H1 (cell line): ENCODE data around the gene UBALD1. TPM values are rescaled to one million over a fixed set of nuclear protein-coding genes. Genes with fewer than 3 reads are reported as not detected.

Source experiments
- CTCF ChIA-PET: fragments of 300-600 bp; sonication (Branson Sonifier 250); formaldehyde crosslinking; loops from one replicate; lab custom pipeline; 2021; ENCODE audit not compliant: partially characterized antibody; lab: Charles Lee
- POLR2A ChIA-PET: fragments of 300-600 bp; sonication (Branson Sonifier 250); formaldehyde crosslinking; loops from one replicate; lab custom pipeline; 2021; ENCODE audit warnings: inconsistent platforms; ENCODE audit not compliant: partially characterized antibody; lab: Charles Lee
- DNase-seq, 2 experiments: peaks; one replicate each; pipeline versions ENCODE4 v3.0.0 to v3.0.0-alpha.2; 2010 to 2022; ENCODE audit warnings: low spot score in 2 of 2, low read depth in 1 of 2, mixed read lengths in 1 of 2
- FAIRE-seq: peaks from 2 replicates; lab custom pipeline; 2011; peaks lifted over from hg19 to GRCh38; lab: Jason Lieb, UNC
- H2AFZ ChIP-seq: 2 replicates; pipeline ENCODE4 v1.8.1; 2012; ENCODE audit warnings: low read length, inconsistent platforms
- H2AK5ac ChIP-seq: 2 replicates; pipeline ENCODE4 v1.6.1; 2013; ENCODE audit warnings: low read depth, low read length
- H2BK120ac ChIP-seq: replicated peaks from 2 replicates; pipeline ENCODE3; 2013; ENCODE audit warnings: low read depth, low read length, inconsistent platforms
- H2BK12ac ChIP-seq: 2 replicates; pipeline ENCODE4 v1.6.1; 2013; ENCODE audit warnings: low read depth, low read length
- H2BK15ac ChIP-seq: 2 replicates; pipeline ENCODE4 v1.6.1; 2013; ENCODE audit warnings: low read length
- H2BK20ac ChIP-seq: 2 replicates; pipeline ENCODE4 v1.6.1; 2013; ENCODE audit warnings: low read length
- H2BK5ac ChIP-seq: 2 replicates; pipeline ENCODE4 v1.6.1; 2013; ENCODE audit warnings: low read depth, low read length
- H3K14ac ChIP-seq: 2 replicates; pipeline ENCODE4 v1.6.1; 2013; ENCODE audit warnings: inconsistent platforms; ENCODE audit not compliant: insufficient read length
- H3K18ac ChIP-seq: 2 replicates; pipeline ENCODE4 v1.6.1; 2013; ENCODE audit warnings: low read length; ENCODE audit errors: extremely low read depth
- H3K23ac ChIP-seq: 2 replicates; pipeline ENCODE4 v1.6.1; 2013; ENCODE audit warnings: inconsistent platforms; ENCODE audit not compliant: insufficient read length
- H3K23me2 ChIP-seq: 2 replicates; pipeline ENCODE4 v1.6.1; 2013; ENCODE audit warnings: low read depth, low read length
- H3K27ac ChIP-seq: 2 replicates; pipeline ENCODE4 v1.6.1; 2011; ENCODE audit warnings: low read depth, low read length, inconsistent platforms
- H3K27me3 ChIP-seq, 4 experiments: replicated peaks in 1 of 4; 1 replicate in 1 of 4; 2 replicates in 3 of 4; pipeline versions ENCODE4 v1.6.1 to v1.8.1; 2011 to 2013; ENCODE audit warnings: low read length in 3 of 4, mild to moderate bottlenecking in 3 of 4, inconsistent platforms in 2 of 4, mixed read lengths in 2 of 4, moderate library complexity in 1 of 4; ENCODE audit not compliant: control insufficient read depth in 3 of 4, insufficient read depth in 3 of 4; ENCODE audit errors: extremely low read depth in 1 of 4
- H3K36me3 ChIP-seq, 4 experiments: 2 replicates each; pipeline versions ENCODE4 v1.6.1 to v1.8.1; 2011 to 2013; ENCODE audit warnings: mild to moderate bottlenecking in 4 of 4, low read length in 3 of 4, moderate library complexity in 2 of 4, control low read depth in 1 of 4, inconsistent platforms in 1 of 4; ENCODE audit not compliant: insufficient read depth in 4 of 4, control insufficient read depth in 2 of 4
- H3K4ac ChIP-seq: replicated peaks from 2 replicates; pipeline ENCODE3; 2013; ENCODE audit warnings: low read length, low read depth, mixed read lengths, inconsistent platforms; ENCODE audit not compliant: insufficient read length
- H3K4me1 ChIP-seq, 4 experiments: replicated peaks in 1 of 4; 1 replicate in 1 of 4; 2 replicates in 3 of 4; pipeline versions ENCODE4 v1.6.1 to v1.8.1; 2011 to 2013; ENCODE audit warnings: low read length in 3 of 4, inconsistent platforms in 2 of 4, mixed read lengths in 1 of 4; ENCODE audit not compliant: insufficient read depth in 4 of 4, control insufficient read depth in 3 of 4
- H3K4me2 ChIP-seq, 2 experiments: 2 replicates each; pipeline versions ENCODE4 v1.6.1 to v1.8.1; 2011 to 2013; ENCODE audit warnings: low read depth in 2 of 2, low read length in 2 of 2, control low read depth in 1 of 2, inconsistent platforms in 1 of 2, mild to moderate bottlenecking in 1 of 2; ENCODE audit not compliant: insufficient read depth in 1 of 2
- H3K4me3 ChIP-seq, 4 experiments: fragments of 200-600, 300-600 bp in 1 of 4; sonication (generic), shearing (Covaris generic), sonication (Bioruptor Twin) in 1 of 4; 2 replicates each; pipeline versions ENCODE4 v1.5.1 to v1.8.1; 2011 to 2016; ENCODE audit warnings: low read length in 4 of 4, low read depth in 3 of 4, control low read depth in 2 of 4, inconsistent platforms in 2 of 4, mild to moderate bottlenecking in 2 of 4, mixed read lengths in 1 of 4, moderate library complexity in 1 of 4; ENCODE audit not compliant: insufficient read depth in 2 of 4; ENCODE audit errors: extremely low read depth in 1 of 4
- H3K56ac ChIP-seq: replicated peaks from 2 replicates; pipeline ENCODE3; 2013; ENCODE audit warnings: low read depth, mild to moderate bottlenecking, mixed read lengths, low read length, inconsistent platforms; ENCODE audit not compliant: insufficient read length
- H3K79me1 ChIP-seq: 2 replicates; pipeline ENCODE4 v1.6.1; 2013; ENCODE audit warnings: low read depth, low read length, control low read depth
- H3K79me2 ChIP-seq, 2 experiments: 2 replicates each; pipeline versions ENCODE4 v1.6.1 to v1.8.1; 2012 to 2013; ENCODE audit warnings: low read length in 2 of 2, mild to moderate bottlenecking in 2 of 2, inconsistent platforms in 1 of 2; ENCODE audit not compliant: insufficient read depth in 2 of 2, control insufficient read depth in 1 of 2
- H3K9ac ChIP-seq, 4 experiments: replicated peaks in 1 of 4; 1 replicate in 1 of 4; 2 replicates in 3 of 4; pipeline versions ENCODE4 v1.6.1 to v1.8.1; 2011 to 2013; ENCODE audit warnings: low read depth in 3 of 4, low read length in 3 of 4, control low read depth in 2 of 4, mild to moderate bottlenecking in 2 of 4, moderate library complexity in 2 of 4, inconsistent platforms in 1 of 4; ENCODE audit errors: extremely low read depth in 1 of 4
- H3K9me3 ChIP-seq, 2 experiments: 2 replicates each; pipeline versions ENCODE4 v1.6.1 to v1.8.1; 2012 to 2013; ENCODE audit warnings: mild to moderate bottlenecking in 2 of 2, moderate library complexity in 2 of 2, control low read depth in 1 of 2, inconsistent platforms in 1 of 2, low read depth in 1 of 2, low read length in 1 of 2, mixed read lengths in 1 of 2; ENCODE audit not compliant: insufficient read depth in 2 of 2
- H4K20me1 ChIP-seq, 2 experiments: replicated peaks in 1 of 2; 2 replicates each; pipeline versions ENCODE3 to v1.8.1; 2011 to 2013; ENCODE audit warnings: inconsistent platforms in 2 of 2, low read length in 2 of 2, mild to moderate bottlenecking in 1 of 2; ENCODE audit not compliant: insufficient read depth in 2 of 2, control insufficient read depth in 1 of 2
- H4K5ac ChIP-seq: 2 replicates; pipeline ENCODE4 v1.6.1; 2013; ENCODE audit warnings: low read length, low read depth, mixed read lengths, inconsistent platforms; ENCODE audit not compliant: insufficient read length
- H4K8ac ChIP-seq: 2 replicates; pipeline ENCODE4 v1.8.0; 2013; ENCODE audit warnings: mild to moderate bottlenecking, moderate library complexity, low read length, inconsistent platforms; ENCODE audit not compliant: insufficient read depth; ENCODE audit errors: extremely low read depth
- H4K91ac ChIP-seq: replicated peaks from 2 replicates; pipeline ENCODE3; 2013; ENCODE audit warnings: low read length, mixed read lengths, inconsistent platforms; ENCODE audit not compliant: insufficient read length
- KDM5A ChIP-seq: fragments of 200-600 bp; IDR thresholded peaks from 2 replicates; pipeline ENCODE4 v1.7.1; 2012; ENCODE audit warnings: mild to moderate bottlenecking, low read length, inconsistent platforms, mixed read lengths
- MAX ChIP-seq: IDR thresholded peaks from 2 replicates; pipeline ENCODE4 v1.6.1; 2012; ENCODE audit warnings: inconsistent platforms
- RNF2 ChIP-seq: fragments of 200-900, 300-1000 bp; sonication (generic); IDR thresholded peaks from 2 replicates; pipeline ENCODE4 v1.7.1; 2016; ENCODE audit warnings: borderline replicate concordance, low read depth, mild to moderate bottlenecking, antibody characterized with exemption, low read length; ENCODE audit not compliant: poor library complexity, severe bottlenecking; ENCODE audit errors: missing control alignments
- TEAD4 ChIP-seq: IDR thresholded peaks from 2 replicates; pipeline ENCODE4 v1.6.1; 2012; ENCODE audit warnings: low read depth, low read length, inconsistent platforms, mixed read lengths
- YY1 ChIP-seq: IDR thresholded peaks from 2 replicates; pipeline ENCODE4 v1.6.1; 2011; ENCODE audit warnings: low read depth, mild to moderate bottlenecking, low read length
- WGBS, 2 experiments: shearing (Covaris generic) in 1 of 2; methylation state at CpG; one replicate each; pipeline versions ENCODE4 v1.1.6 to v1.1.7; 2013 to 2015; ENCODE audit warnings: low lambda C conversion rate in 2 of 2, mixed read lengths in 2 of 2, inconsistent platforms in 1 of 2, low coverage in 1 of 2, missing lambda C conversion rate in 1 of 2; ENCODE audit not compliant: insufficient replicate concordance in 2 of 2, insufficient coverage in 1 of 2, insufficient read length in 1 of 2; ENCODE audit errors: extremely low coverage in 1 of 2, missing lambda C conversion rate in 1 of 2; 5-methylcytosine and 5-hydroxymethylcytosine counted together
- polyA plus RNA-seq, 7 experiments: library from polyadenylated mRNA; depleted of rRNA in 3 of 7; stranded (reverse) in 5 of 7; unstranded in 2 of 7; fragments of >200 nt in 5 of 7; fragments of 200-250 nt in 2 of 7; gene quantifications; 1 replicate in 5 of 7; 2 replicates in 1 of 7; 4 replicates in 1 of 7; pipeline versions ENCODE4 v1.2.1 to v1.2.3, GENCODE V29; 2011 to 2013; ENCODE audit warnings: missing spikeins in 2 of 7, mixed read lengths in 2 of 7
- total RNA-seq: library from RNA; stranded (reverse); fragmentation: NEBNext Ultra II Directional; extraction: Animal tissue kit (Norgen Biotek cat#: 25700); gene quantifications from 2 replicates; pipeline ENCODE4 v1.2.1, GENCODE V29; 2021
- TF ChIP-seq, protein P1 (sequence below): IDR thresholded peaks from 2 replicates; pipeline ENCODE4 v1.6.1; 2011; ENCODE audit warnings: low read depth, mild to moderate bottlenecking, low read length; ENCODE audit not compliant: insufficient read depth

UBALD1 gene
- total and polyA plus RNA-seq, 2 of the 8 experiments (the other 6 are each of a cell fraction or from before 2014, with no cell fraction given): 28.6 to 62.0 TPM

GRCh38 chr16:4597174-4597573 is 17.5 kb downstream of the UBALD1 start:
- H4K20me1 ChIP-seq: no peaks in the 10 kb centered on the region
- H3K23ac ChIP-seq: no peak overlapping the region
- H4K91ac ChIP-seq: no peak overlapping the region
- no peak overlapping the region for H3K27ac ChIP-seq
- no peaks in the 10 kb centered on the region for H3K9me3 ChIP-seq
- ChIA-PET CTCF (interaction anchor here (0.7 to 8.1 kb wide), 10 partner anchors 13 to 88 kb away, joined by 3 to 65 read pairs (median 4); partner anchors contain the start of gene MGRN1), POLR2A (interaction anchor here (1.1 to 12.8 kb wide), 3 partner anchors 15 to 107 kb away, joined by 3 to 126 read pairs (median 3); partner anchors contain the start of genes CDIP1 and UBALD1)
- H4K5ac ChIP-seq: no peak overlapping the region
- H4K8ac ChIP-seq: no peak overlapping the region
- H3K14ac ChIP-seq: no peak overlapping the region
- no peaks in the 10 kb centered on the region for H3K36me3 ChIP-seq
- no peak overlapping the region for H2AK5ac ChIP-seq
- FAIRE-seq (no peak), DNase-seq (no peak)
- H2BK15ac ChIP-seq: 0 out of 2 replicates have a peak overlapping the region, but pooled peaks have one; percentile 16
- H3K79me2 ChIP-seq: no peaks in the 10 kb centered on the region
- TF ChIP-seq YY1 (no peak), TEAD4 (no peak), RNF2 (no peak), KDM5A (no peak), MAX (no peak)
- TF ChIP-seq, protein P1, sequence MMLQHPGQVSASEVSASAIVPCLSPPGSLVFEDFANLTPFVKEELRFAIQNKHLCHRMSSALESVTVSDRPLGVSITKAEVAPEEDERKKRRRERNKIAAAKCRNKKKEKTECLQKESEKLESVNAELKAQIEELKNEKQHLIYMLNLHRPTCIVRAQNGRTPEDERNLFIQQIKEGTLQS: no peak
- no peaks in the 10 kb centered on the region for H3K23me2 ChIP-seq
- H3K56ac ChIP-seq: no peak overlapping the region
- H3K4me2 ChIP-seq: no peak overlapping the region
- no peak overlapping the region for H3K4ac ChIP-seq
- no peak overlapping the region for H3K4me3 ChIP-seq
- H2AFZ ChIP-seq: no peak overlapping the region
- H2BK12ac ChIP-seq: 0 out of 2 replicates have a peak overlapping the region, but pooled peaks have one; percentile 31
- H3K9ac ChIP-seq: no peak overlapping the region
- peaks cover 0 to 26% (median 12%) of the 10 kb centered on the region in 4 experiments; a peak in 6 of 7 replicates for H3K4me1 ChIP-seq
- H3K79me1 ChIP-seq: no peaks in the 10 kb centered on the region
- WGBS, 2 experiments: 86% methylated on average over 9 of the region's 9 CpGs; no CpG with 5 or more reads in 1 of the 2 experiments
- no peaks in the 10 kb centered on the region; a peak in 1 of 7 replicates for H3K27me3 ChIP-seq
- no peak overlapping the region for H3K18ac ChIP-seq
- H2BK120ac ChIP-seq: no peak overlapping the region
- H2BK5ac ChIP-seq: no peak overlapping the region
- no peak overlapping the region for H2BK20ac ChIP-seq
